ENCODE results near the gene GATM.
"Not testable (repeated sequence)": the region's sequence is repeated elsewhere in the genome, so short reads cannot be mapped to it uniquely, and the experiment has no call there.

Gene GATM

DNA sequence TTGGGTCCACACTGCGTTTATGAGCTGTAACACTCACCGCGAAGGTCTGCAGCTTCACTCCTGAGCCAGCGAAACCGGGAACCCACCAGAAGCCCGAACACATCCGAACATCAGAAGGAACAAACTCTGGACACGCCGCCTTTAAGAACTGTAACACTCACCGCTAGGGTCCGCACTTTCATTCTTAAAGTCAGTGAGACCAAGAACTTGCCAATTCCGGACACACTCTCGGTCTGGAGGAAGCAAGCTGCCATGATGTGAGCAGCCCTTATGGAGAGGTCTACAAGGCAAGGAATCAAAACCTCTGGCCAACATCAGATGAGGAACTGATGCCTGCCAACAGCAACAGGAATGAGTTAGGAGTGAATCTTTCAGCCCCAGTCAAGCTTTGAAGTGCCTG lies 63.4 kb downstream of the GATM start:
- in situ Hi-C loops (cut with MboI; ENCODE audit: low sequenced_read_pairs): no loop called here

DNA sequence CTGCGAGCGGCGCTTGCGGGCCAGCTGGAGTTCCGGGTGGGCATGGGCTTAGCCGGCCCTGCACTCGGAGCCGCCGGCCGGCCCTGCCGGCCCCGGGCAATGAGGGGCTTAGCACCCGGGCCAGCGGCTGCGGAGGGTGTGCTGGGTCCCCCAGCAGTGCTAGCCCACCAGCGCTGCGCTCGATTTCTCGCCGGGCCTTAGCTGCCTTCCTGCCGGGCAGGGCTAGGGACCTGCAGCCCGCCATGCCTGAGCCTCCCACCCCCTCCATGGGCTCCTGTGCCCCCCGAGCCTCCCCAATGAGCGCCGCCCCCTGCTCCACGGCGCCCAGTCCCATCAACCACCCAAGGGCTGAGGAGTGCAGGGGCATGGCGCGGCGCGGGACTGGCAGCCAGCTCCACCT lies 64.2 kb downstream of the GATM start:
- in situ Hi-C loops (cut with MboI; ENCODE audit: low sequenced_read_pairs): not testable (repeated sequence)
